Hindlimb muscle (tissue), 1 donor: ENCODE measurements around the gene PKP2. TPM values are rescaled to one million over a fixed set of nuclear protein-coding genes. Genes with fewer than 3 reads are reported as not detected.
A peak's percentile ranks its signal among the peaks of the same experiment; 100 is the strongest.
"Not testable (repeated sequence)": the region's sequence is repeated elsewhere in the genome, so short reads cannot be mapped to it uniquely, and the experiment has no call there.

Experiments
- DNase-seq: peaks from one replicate; pipeline ENCODE4 v3.0.0-alpha.2; 2013
- polyA plus RNA-seq: library from polyadenylated mRNA; unstranded; fragments of 120-200 nt; gene quantifications from one replicate; pipeline ENCODE4 v1.2.1, GENCODE V29; 2013; ENCODE audit not compliant: insufficient read length

Gene PKP2
- polyA plus RNA-seq, 1 donor: 6.1 TPM

GRCh38 chr12:32861658-32862057 is 34.9 kb downstream of the PKP2 start:
- DNase-seq: not testable (repeated sequence)

DNA sequence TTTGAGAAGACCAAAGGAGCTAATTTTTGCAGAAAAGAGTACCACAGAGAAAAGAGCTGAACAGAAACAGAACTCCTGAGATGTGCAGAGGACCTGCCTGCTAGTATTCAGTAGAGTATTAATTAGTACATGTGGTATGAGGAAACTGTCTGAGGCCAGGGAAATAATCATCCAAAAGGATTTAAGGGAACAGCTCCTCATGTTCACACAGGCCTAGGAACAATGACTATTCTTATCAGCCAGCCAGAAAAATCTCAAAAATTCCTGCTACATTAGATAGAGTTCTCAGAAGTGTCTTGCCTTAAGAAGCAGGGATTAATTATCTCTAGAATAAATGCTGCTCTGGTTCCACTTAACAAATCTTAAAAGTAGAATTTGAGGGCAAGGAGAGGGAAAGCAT is 36.4 kb downstream of the PKP2 start:
- no peak for DNase-seq

GRCh38 chr12:32859389-32859788 is 37.2 kb downstream of the PKP2 start:
- DNase-seq: no peak

GRCh38 chr12:32854716-32855115 is 41.9 kb downstream of the PKP2 start:
- DNase-seq: no peak

- no peak for DNase-seq
These were observed 42.5 kb downstream of the PKP2 start for GRCh38 chr12:32854097-32854496.

DNA sequence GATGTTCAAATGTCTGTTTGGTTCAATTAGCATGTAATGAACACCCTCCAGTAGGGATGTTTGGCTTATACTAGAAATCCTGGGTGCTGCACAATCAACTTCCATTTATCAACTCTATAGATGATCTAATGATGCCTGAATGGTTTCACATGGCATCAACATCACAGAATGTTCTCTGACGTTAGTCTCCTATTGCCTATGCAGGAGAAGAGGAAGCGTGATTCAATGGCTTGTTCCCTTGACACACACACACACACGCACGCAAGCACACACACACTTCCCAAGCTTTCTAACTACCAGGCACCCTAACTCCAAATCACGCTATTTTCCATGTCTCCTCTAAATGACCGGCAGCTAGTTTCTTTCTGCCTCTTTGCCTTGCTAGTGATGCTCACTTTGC is 49.3 kb downstream of the PKP2 start:
- DNase-seq: no peak

GRCh38 chr12:32846053-32846452 is 50.5 kb downstream of the PKP2 start:
- no peak for DNase-seq

GRCh38 chr12:32843528-32844095 is 53.0 kb downstream of the PKP2 start:
- peak; percentile 11 for DNase-seq

DNA sequence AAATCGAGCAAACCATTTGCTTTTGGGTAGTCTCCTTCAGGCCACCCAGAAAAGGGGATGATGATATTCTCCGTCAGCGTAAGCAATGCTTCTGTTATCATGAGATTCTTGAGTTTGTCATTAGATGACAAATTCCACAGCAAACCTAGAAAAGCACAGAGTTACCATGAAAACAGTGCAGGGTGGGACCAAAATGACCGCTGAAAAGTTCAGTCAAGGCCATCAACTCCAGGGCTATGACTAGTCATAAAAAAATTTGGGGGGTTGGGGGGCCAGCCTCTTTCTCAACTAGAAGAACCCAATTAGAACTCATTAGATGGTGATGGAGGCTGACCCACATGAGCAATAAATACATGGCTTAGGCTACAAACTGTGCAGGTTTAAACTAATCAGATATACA is 55.5 kb downstream of the PKP2 start:
- no peak for DNase-seq

- DNase-seq: no peak
These were observed 56.7 kb downstream of the PKP2 start for GRCh38 chr12:32839828-32840227.

- DNase-seq: no peak
These were observed 58.6 kb downstream of the PKP2 start for GRCh38 chr12:32837974-32838373.

DNA sequence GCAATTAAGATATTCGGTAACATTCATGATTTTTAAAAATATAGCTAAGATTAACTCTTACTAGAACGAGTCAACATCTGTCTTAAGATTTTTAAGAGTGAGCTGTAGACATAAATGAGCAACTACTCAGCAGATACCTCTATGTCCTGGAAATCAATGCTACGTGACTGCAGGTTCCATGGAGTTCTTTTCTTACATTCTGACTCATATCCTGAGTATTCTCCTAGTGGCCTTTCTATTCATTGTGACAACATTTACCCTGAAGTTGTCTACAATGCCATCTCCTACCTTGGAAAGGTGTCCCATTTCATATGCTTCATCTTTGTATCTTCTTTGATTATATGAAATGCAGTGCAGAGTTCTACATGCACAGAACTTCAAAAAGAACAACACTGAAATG is 59.9 kb downstream of the PKP2 start:
- no peak for DNase-seq

DNA sequence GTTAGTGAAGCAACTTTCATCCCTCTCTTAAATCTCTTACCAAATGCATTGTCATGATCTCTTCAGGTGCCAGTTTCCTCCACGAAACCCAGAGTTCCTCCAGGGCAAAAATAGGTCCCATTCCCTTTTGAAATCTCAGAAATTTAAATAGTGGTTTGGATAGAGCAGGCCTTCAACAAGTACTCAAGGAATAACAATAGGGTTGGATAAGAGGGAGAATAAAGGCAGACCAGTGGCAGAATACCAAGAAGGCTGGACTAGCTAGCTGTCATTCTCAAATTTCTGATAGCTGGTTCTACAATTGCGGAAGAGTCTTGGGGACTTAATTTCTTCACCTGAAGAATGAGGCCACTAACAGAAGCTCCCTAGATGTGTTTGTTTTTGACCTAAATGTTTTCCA is 62.5 kb downstream of the PKP2 start:
- no peak for DNase-seq

DNA sequence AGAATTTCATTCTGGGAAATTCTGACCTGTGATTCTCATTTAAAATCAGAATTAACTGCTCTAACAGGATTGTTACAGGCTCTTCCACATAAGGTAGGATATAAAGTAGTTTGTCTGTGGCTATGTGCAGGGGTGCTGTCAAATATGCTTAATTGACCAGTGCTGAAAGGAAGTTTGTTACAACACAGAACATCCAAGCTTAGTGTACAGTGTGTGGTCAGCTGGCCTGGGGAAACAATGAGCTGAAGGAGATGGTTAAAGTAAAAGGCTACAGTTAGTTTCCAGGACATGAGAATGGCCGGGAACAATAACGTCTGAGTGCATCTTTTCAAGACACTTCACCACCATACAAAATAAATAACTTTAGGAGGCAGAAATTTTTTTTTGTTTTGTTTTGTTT is 68.0 kb downstream of the PKP2 start:
- no peak for DNase-seq

- DNase-seq: no peak
These were observed 68.5 kb downstream of the PKP2 start for GRCh38 chr12:32828120-32828519.

GRCh38 chr12:32826807-32827412 is 69.7 kb downstream of the PKP2 start:
- no peak for DNase-seq

DNA sequence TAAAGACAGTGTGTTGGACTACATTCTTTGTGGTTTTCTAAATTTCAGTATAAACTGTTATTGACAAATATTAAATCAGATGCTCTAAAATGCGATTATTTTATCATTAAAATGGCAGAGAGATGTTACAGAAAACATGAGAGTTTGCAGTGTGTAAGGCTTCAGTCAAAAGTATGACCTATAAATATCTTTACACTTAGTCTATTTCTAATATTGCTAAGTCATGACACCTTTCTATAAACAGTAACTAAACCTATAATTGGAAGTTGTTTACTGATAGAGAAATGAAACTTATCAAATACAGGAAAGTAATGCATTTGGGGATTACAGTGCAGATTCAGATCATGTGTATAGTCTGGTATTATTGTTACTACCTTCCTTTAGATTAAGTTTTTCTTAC is 72.0 kb downstream of the PKP2 start:
- no peak for DNase-seq

- no peak for DNase-seq
These were observed 74.2 kb downstream of the PKP2 start for GRCh38 chr12:32822344-32822743.

DNA sequence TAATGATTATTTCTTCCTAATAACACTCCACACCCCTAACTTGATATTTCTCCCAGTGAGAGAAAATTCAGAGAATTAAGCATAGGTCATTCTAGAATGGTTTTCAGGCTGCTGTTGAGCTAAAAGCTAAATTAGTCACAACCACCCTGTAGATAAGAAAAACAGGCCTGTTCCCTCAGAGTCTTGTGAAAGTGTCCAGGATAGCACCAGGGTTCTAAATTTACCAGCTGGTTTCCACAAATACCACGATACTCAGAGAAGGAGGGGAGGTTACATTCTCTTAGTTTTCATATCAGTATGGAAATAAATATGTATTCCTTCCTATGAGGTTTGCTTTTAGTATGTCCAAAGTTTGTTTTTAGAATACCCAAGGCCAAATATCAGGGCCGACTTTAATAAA is 74.9 kb downstream of the PKP2 start:
- DNase-seq: no peak

DNA sequence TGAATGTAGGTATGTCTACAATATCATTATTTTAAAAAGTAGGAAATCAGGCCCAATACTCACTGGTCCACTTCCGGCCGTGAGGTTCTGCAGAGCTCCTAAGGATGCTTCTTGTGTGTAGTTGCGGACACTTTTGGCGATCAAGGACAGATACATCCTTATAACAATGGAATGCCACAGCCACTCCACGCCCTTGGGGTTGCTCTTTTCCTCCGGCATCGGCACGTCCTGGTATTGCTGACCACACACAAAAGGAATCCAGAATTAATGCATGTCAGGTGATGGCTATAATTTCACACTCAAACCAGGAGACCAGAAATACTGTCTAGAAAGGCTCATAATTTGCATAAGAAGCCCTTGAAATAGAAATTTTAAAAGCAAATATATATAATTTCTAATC is 75.3 kb downstream of the PKP2 start:
- no peak for DNase-seq

DNA sequence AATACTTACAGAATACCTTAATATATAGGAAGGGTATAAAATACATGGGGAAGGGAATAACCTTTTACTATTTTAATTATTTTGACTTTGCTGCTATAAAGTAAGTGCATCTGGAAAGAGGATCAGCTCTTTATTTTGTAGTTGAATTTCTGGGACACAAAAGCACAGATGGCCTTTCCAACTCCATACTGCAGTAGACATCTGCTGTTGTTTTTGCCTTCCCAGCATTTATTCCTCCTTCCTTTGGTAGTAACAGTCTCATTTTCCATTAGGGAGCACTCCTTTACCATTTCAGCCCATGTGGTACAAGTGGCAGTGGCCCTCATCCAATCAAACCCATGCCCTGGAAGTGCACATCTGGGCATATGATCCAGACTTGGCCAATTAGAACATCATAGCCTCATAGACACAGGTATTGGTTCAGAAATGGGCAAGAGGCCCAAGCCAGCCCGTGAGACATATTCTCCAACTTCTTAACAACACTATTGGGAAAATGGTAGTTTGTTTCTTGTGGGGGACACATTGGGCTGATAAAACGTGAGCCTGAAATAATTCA is 76.1 kb downstream of the PKP2 start:
- DNase-seq: no peak

DNA sequence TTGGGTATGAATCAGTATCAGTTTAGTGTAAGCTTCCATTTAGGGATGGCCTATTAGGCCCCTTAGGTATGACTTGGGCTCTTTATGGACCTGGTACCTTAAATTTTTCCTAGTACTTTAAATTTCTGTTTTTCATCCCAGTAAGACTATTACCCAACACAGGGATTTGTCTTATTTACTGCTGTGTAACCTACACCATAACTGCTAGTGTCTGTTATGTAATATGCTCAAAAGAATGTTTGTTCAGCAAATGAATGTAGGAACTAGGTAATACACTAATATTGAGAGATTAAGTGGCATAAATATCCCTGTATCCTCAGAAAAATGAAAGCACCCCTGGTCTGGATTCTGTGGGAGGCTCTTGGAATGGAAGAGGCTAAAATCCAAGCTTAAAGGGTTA is 77.2 kb downstream of the PKP2 start:
- DNase-seq: no peak

- no peak for DNase-seq
These were observed 84.7 kb downstream of the PKP2 start for GRCh38 chr12:32811686-32812392.

DNA sequence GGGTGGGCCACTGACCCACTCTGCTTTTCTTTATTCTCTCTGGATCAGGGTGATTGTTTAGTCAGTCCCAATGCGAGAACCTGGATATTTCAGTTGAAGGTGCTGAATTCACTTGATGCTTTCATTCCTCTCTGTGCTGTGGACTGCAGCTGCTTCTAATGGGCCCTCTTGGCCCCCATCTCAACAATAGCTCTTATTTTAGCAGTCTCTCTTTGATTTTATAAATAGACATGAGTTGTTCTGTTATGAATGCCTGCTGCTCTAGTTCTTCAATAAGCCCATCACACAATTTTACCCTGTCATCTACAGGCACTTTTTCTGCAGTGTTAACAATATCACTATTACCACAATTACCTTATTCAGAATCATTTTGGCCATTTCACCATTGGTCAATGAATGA is 86.7 kb downstream of the PKP2 start:
- no peak for DNase-seq
